Suprapubic skin (tissue), 4 donors: Measurements from ENCODE around the gene BCKDHA. TPM values are rescaled to one million over a fixed set of nuclear protein-coding genes. Genes with fewer than 3 reads are reported as not detected.
A peak's percentile ranks its signal among the peaks of the same experiment; 100 is the strongest.

Experiments used
- DNase-seq, 2 donors: peaks; one replicate each; pipeline ENCODE4 v3.0.0-alpha.2; 2019; ENCODE audit warnings: low spot score in 2 of 2
- H3K27ac ChIP-seq: fragments of 200-600 bp; sonication (generic); one replicate; pipeline ENCODE4 v1.5.1; 2019
- H3K27me3 ChIP-seq: fragments of 200-600 bp; sonication (generic); one replicate; pipeline ENCODE4 v1.5.1; 2019
- H3K36me3 ChIP-seq: fragments of 200-600 bp; sonication (generic); one replicate; pipeline ENCODE4 v1.5.1; 2019
- H3K4me1 ChIP-seq: fragments of 200-600 bp; sonication (generic); one replicate; pipeline ENCODE4 v1.5.1; 2019
- H3K4me3 ChIP-seq: fragments of 200-600 bp; sonication (generic); one replicate; pipeline ENCODE4 v1.5.1; 2019; ENCODE audit warnings: mild to moderate bottlenecking
- H3K9me3 ChIP-seq: fragments of 200-600 bp; sonication (generic); one replicate; pipeline ENCODE4 v1.5.1; 2019
- CTCF ChIP-seq, 2 donors: fragments of 200-600 bp in 1 of 2; fragments of 450-650 bp in 1 of 2; sonication (generic) in 1 of 2; IDR thresholded peaks; one replicate each; pipeline ENCODE4 v1.5.1; 2016 to 2019; ENCODE audit warnings: antibody characterized with exemption in 2 of 2, mild to moderate bottlenecking in 1 of 2, moderate library complexity in 1 of 2
- EP300 ChIP-seq: sonication (generic); formaldehyde crosslinking; IDR thresholded peaks from one replicate; pipeline ENCODE4 v1.6.1; 2017; ENCODE audit warnings: antibody characterized with exemption
- POLR2A ChIP-seq, 2 donors: fragments of 450-650 bp; IDR thresholded peaks; one replicate each; pipeline ENCODE4 v1.6.1; 2017; ENCODE audit warnings: antibody characterized with exemption in 2 of 2, mild to moderate bottlenecking in 2 of 2, moderate library complexity in 2 of 2
- POLR2AphosphoS5 ChIP-seq, 3 donors: sonication (generic); formaldehyde crosslinking; IDR thresholded peaks; one replicate each; pipeline ENCODE4 v1.6.1; 2017; ENCODE audit warnings: antibody characterized with exemption in 3 of 3
- WGBS: methylation state at CpG from one replicate; pipeline ENCODE4 v1.1.5; 2018; 5-methylcytosine and 5-hydroxymethylcytosine counted together
- total RNA-seq, 4 donors: library from RNA; depleted of rRNA; stranded (reverse); fragments of >200 nt; gene quantifications; one replicate each; pipeline ENCODE4 v1.1.0, GENCODE V29; 2016

Gene BCKDHA
- total RNA-seq, 4 donors from 2014 or later: 49.7 to 112 (median 76.2) TPM

GRCh38 chr19:41386442-41386841 is 11.2 kb upstream of the BCKDHA start:
- TF ChIP-seq POLR2AphosphoS5 (IDR thresholded peaks at IDR 0.05) (no peak), POLR2A (IDR thresholded peaks at IDR 0.05) (no peak), CTCF (IDR thresholded peaks at IDR 0.05) (no peak), EP300 (no peak)
- WGBS: 14% methylated on average over 3 of the region's 13 CpGs
- no peaks in the 10 kb centered on the region for H3K9me3 ChIP-seq
- no peak overlapping the region for H3K4me3 ChIP-seq
- peak overlapping the region; percentile 16 for H3K27ac ChIP-seq
- no peak for DNase-seq
- peaks cover 60% of the 10 kb centered on the region for H3K36me3 ChIP-seq
- no peaks in the 10 kb centered on the region for H3K27me3 ChIP-seq
- peaks cover 15% of the 10 kb centered on the region for H3K4me1 ChIP-seq

DNA sequence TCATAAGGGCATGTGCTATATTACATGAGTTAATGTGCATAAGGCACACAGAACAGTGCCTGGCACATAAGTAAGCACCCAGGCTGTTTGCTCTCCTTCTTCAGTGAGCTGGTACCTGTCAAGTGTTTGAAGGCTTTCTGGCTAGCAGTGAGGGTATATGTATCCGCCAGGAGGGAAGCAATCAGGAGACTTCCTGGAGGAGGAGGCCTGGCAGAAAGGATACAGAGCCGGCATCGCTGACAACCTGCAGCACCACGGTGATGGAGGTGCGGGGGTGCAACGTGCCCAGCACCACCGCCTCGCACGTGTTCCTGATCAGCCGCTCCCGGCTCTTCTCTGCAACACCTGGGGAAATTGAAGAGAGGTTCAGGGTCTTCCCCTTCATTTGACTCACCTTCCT is 6.0 kb upstream of the BCKDHA start:
- no peak overlapping the region for H3K4me3 ChIP-seq
- whole genome bisulfite sequencing: 85% methylated on average over 11 of the region's 11 CpGs
- no peak overlapping the region for H3K27ac ChIP-seq
- no peaks in the 10 kb centered on the region for H3K27me3 ChIP-seq
- TF ChIP-seq POLR2AphosphoS5 (IDR thresholded peaks at IDR 0.05): no peak
- no peak for TF ChIP-seq EP300
- no peak for TF ChIP-seq POLR2A (IDR thresholded peaks at IDR 0.05)
- no peak for TF ChIP-seq CTCF (IDR thresholded peaks at IDR 0.05)
- H3K4me1 ChIP-seq: peaks cover 15% of the 10 kb centered on the region
- DNase-seq: no peak
- no peaks in the 10 kb centered on the region for H3K9me3 ChIP-seq
- peaks cover 47% of the 10 kb centered on the region for H3K36me3 ChIP-seq

DNA sequence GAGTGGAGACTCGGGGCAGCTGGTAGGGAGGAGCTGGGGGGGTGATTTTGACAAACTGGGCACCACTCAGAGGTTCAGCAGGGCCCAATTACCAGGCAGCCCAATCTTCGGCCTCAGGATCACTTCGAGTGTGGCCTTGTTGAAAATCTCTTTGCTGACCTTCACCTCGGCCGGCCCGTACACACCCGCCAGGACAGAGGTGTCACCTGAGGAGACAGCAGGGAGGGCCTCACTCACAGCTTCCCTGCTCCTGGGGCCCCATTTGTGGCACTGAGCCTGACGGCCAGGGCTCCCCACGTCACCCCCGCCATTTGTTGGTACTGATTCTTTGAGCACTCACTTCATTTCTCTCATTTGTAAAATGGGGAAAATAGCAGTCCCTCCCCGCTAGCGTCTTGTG is 4.8 kb upstream of the BCKDHA start:
- no peak for TF ChIP-seq EP300
- TF ChIP-seq CTCF (IDR thresholded peaks at IDR 0.05): no peak
- no peak for TF ChIP-seq POLR2A (IDR thresholded peaks at IDR 0.05)
- TF ChIP-seq POLR2AphosphoS5 (IDR thresholded peaks at IDR 0.05): no peak
- Histone ChIP-seq H3K27me3 (no peaks in the 10 kb centered on the region), H3K36me3 (peaks cover 44% of the 10 kb centered on the region), H3K4me1 (peaks cover 13% of the 10 kb centered on the region), H3K4me3 (no peak overlapping the region), H3K27ac (no peak overlapping the region), H3K9me3 (no peaks in the 10 kb centered on the region)
- DNase-seq: no peak
- 81% methylated on average over 11 of the region's 12 CpGs for WGBS

- Histone ChIP-seq H3K36me3 (peaks cover 18% of the 10 kb centered on the region), H3K9me3 (no peaks in the 10 kb centered on the region), H3K27me3 (no peaks in the 10 kb centered on the region), H3K27ac (no peak overlapping the region), H3K4me1 (peaks cover 30% of the 10 kb centered on the region), H3K4me3 (no peak overlapping the region)
- TF ChIP-seq POLR2AphosphoS5 (IDR thresholded peaks at IDR 0.05) (no peak), CTCF (IDR thresholded peaks at IDR 0.05) (no peak), POLR2A (IDR thresholded peaks at IDR 0.05) (no peak), EP300 (no peak)
- 68% methylated on average over 6 of the region's 6 CpGs for WGBS
- no peak for DNase-seq
Observed at GRCh38 chr19:41395355-41395754, 2.3 kb upstream of the BCKDHA start.

GRCh38 chr19:41398050-41398418 is 416 bp downstream of the BCKDHA start:
- Histone ChIP-seq H3K27ac (peak overlapping the region; percentile 93), H3K4me1 (peaks cover 33% of the 10 kb centered on the region), H3K36me3 (peaks cover 2% of the 10 kb centered on the region), H3K4me3 (peak overlapping the region; percentile 96), H3K27me3 (no peaks in the 10 kb centered on the region), H3K9me3 (no peaks in the 10 kb centered on the region)
- DNase-seq: no peak
- TF ChIP-seq POLR2AphosphoS5 (IDR thresholded peaks at IDR 0.05): no peak
- TF ChIP-seq POLR2A (IDR thresholded peaks at IDR 0.05): no peak
- no peak for TF ChIP-seq CTCF (IDR thresholded peaks at IDR 0.05)
- no peak for TF ChIP-seq EP300
- 0% methylated on average over 5 of the region's 5 CpGs for WGBS
